T-cell (primary cell): ENCODE results near the gene TRABD. TPM values are rescaled to one million over a fixed set of nuclear protein-coding genes. Genes with fewer than 3 reads are reported as not detected.

Experiments
- ATAC-seq, 4 experiments: fragments of 200-7000 bp in 3 of 4; fragments of 150-1000 bp in 1 of 4; cut with Tn5 transposase; replicated peaks in 1 of 4; 1 replicate in 3 of 4; 2 replicates in 1 of 4; pipeline ENCODE4 v1.10.0; 2021; ENCODE audit warnings: moderate library complexity in 3 of 4, mild to moderate bottlenecking in 2 of 4, moderate number of reproducible peaks in 1 of 4
- CTCF ChIA-PET, 2 donors: fragments of 300-600 bp; sonication (Branson Sonifier 250); formaldehyde crosslinking; loops; one replicate each; lab custom pipeline; 2022; ENCODE audit warnings: antibody characterized with exemption in 2 of 2; lab: Charles Lee
- POLR2A ChIA-PET, 2 donors: fragments of 300-600 bp; sonication (Branson Sonifier 250); formaldehyde crosslinking; loops; one replicate each; lab custom pipeline; 2022; ENCODE audit warnings: antibody characterized with exemption in 2 of 2; lab: Charles Lee
- DNase-seq, 35 experiments: peaks; one replicate each; pipeline versions ENCODE4 v3.0.0 to v3.0.0-alpha.2; 2013 to 2023
- H3K27ac ChIP-seq: one replicate; pipeline ENCODE4 v1.5.1; 2013; ENCODE audit warnings: low read length
- H3K27me3 ChIP-seq, 2 experiments: replicated peaks in 1 of 2; 1 replicate in 1 of 2; 2 replicates in 1 of 2; pipeline versions ENCODE4 v1.6.1 to v1.7.0; 2013; ENCODE audit warnings: low read length in 1 of 2, mixed read lengths in 1 of 2; ENCODE audit not compliant: control insufficient read depth in 2 of 2, insufficient read depth in 2 of 2; ENCODE audit errors: extremely low read depth in 1 of 2
- H3K36me3 ChIP-seq, 2 donors: 1 replicate in 1 of 2; 2 replicates in 1 of 2; pipeline versions ENCODE4 v1.6.1 to v1.7.0; 2013; ENCODE audit warnings: low read length in 1 of 2; ENCODE audit not compliant: control insufficient read depth in 2 of 2, insufficient read depth in 1 of 2; ENCODE audit errors: extremely low read depth in 1 of 2
- H3K4me1 ChIP-seq, 2 experiments: 1 replicate in 1 of 2; 2 replicates in 1 of 2; pipeline versions ENCODE4 v1.6.1 to v1.7.0; 2013; ENCODE audit warnings: low read length in 2 of 2, mixed read lengths in 1 of 2; ENCODE audit not compliant: insufficient read depth in 2 of 2, control insufficient read depth in 1 of 2; ENCODE audit errors: extremely low read depth in 1 of 2
- H3K4me3 ChIP-seq, 2 donors: 1 replicate in 1 of 2; 2 replicates in 1 of 2; pipeline versions ENCODE4 v1.5.1 to v1.7.0; 2013; ENCODE audit warnings: mild to moderate bottlenecking in 2 of 2, low read length in 1 of 2, moderate library complexity in 1 of 2; ENCODE audit not compliant: control insufficient read depth in 1 of 2; ENCODE audit errors: extremely low read depth in 1 of 2
- H3K9me3 ChIP-seq: 2 replicates; pipeline ENCODE4 v1.7.0; 2013
- H3K27ac Mint-ChIP-seq, 2 donors: one replicate each; pipeline ENCODE4 v1.8.0; 2020 to 2021; ENCODE audit warnings: mild to moderate bottlenecking in 2 of 2, mixed read lengths in 2 of 2
- H3K27me3 Mint-ChIP-seq, 2 donors: one replicate each; pipeline ENCODE4 v1.8.0; 2021 to 2022; ENCODE audit warnings: mixed read lengths in 2 of 2
- H3K36me3 Mint-ChIP-seq: one replicate; pipeline ENCODE4 v1.8.0; 2021; ENCODE audit warnings: mixed read lengths
- H3K4me1 Mint-ChIP-seq, 3 donors: one replicate each; pipeline ENCODE4 v1.8.0; 2020 to 2022; ENCODE audit warnings: mixed read lengths in 3 of 3, mild to moderate bottlenecking in 1 of 3
- H3K4me3 Mint-ChIP-seq, 3 donors: one replicate each; pipeline ENCODE4 v1.8.0; 2020 to 2022; ENCODE audit warnings: mild to moderate bottlenecking in 3 of 3, mixed read lengths in 3 of 3, moderate library complexity in 3 of 3
- H3K9me3 Mint-ChIP-seq, 3 donors: one replicate each; pipeline ENCODE4 v1.8.0; 2020 to 2022; ENCODE audit warnings: mixed read lengths in 3 of 3
- WGBS: methylation state at CpG from one replicate; pipeline ENCODE4 v1.1.5; 2013; ENCODE audit warnings: missing lambda C conversion rate; ENCODE audit not compliant: insufficient coverage; 5-methylcytosine and 5-hydroxymethylcytosine counted together
- total RNA-seq, 35 experiments: library from RNA in 6 of 35; stranded (reverse) in 6 of 35; fragments of 120-200 nt in 1 of 35; gene quantifications; one replicate each; pipeline versions ENCODE4 v1.2.1 to v1.2.4 and lab custom pipeline; 2013 to 2026

TRABD gene
- total RNA-seq, 5 donors from 2014 or later (not counting 1 experiment from before 2014, with no cell fraction given), result 116 to 213 (median 175) TPM

GRCh38 chr22:50151571-50152537 lies 33.9 kb upstream of the TRABD start:
- WGBS, result 84% methylated on average over 31 of the region's 33 CpGs
- no peak overlapping the region for H3K4me3 ChIP-seq
- ATAC-seq (no peak), DNase-seq (no peak)
- ChIA-PET CTCF (no interaction called here), POLR2A (no interaction called here)
- no peak overlapping the region for H3K27ac ChIP-seq
- no peaks in the 10 kb centered on the region for H3K9me3 ChIP-seq
- H3K4me1 ChIP-seq, result peaks cover 0 to 4% of the 10 kb centered on the region in 2 experiments
- no peaks in the 10 kb centered on the region for H3K27me3 Mint-ChIP-seq
- H3K36me3 Mint-ChIP-seq, result no peaks in the 10 kb centered on the region
- H3K27me3 ChIP-seq, result peaks cover 0 to 22% of the 10 kb centered on the region in 2 experiments
- H3K36me3 ChIP-seq, result no peaks in the 10 kb centered on the region
- H3K4me3 Mint-ChIP-seq, result no peak overlapping the region
- H3K9me3 Mint-ChIP-seq, result no peaks in the 10 kb centered on the region
- H3K4me1 Mint-ChIP-seq, result peaks cover 0 to 3% (median 2%) of the 10 kb centered on the region in 3 donors
- H3K27ac Mint-ChIP-seq, result no peak overlapping the region

GRCh38 chr22:50153056-50153755 lies 32.5 kb upstream of the TRABD start:
- no peaks in the 10 kb centered on the region for H3K9me3 ChIP-seq
- Mint-ChIP-seq H3K27me3 (peaks cover 4 to 7% of the 10 kb centered on the region in 2 donors), H3K4me1 (peaks cover 0 to 2% (median 2%) of the 10 kb centered on the region in 3 donors), H3K9me3 (no peaks in the 10 kb centered on the region), H3K4me3 (no peak overlapping the region), H3K36me3 (no peaks in the 10 kb centered on the region), H3K27ac (no peak overlapping the region)
- no peaks in the 10 kb centered on the region for H3K36me3 ChIP-seq
- no peak for DNase-seq
- no peak overlapping the region for H3K27ac ChIP-seq
- 90% methylated on average over 16 of the region's 25 CpGs for WGBS
- CTCF ChIA-PET, result no interaction called here
- H3K4me3 ChIP-seq, result no peak overlapping the region
- H3K27me3 ChIP-seq, result peaks cover 0 to 24% of the 10 kb centered on the region in 2 experiments
- POLR2A ChIA-PET, result no interaction called here
- H3K4me1 ChIP-seq, result peaks cover 0 to 4% of the 10 kb centered on the region in 2 experiments
- ATAC-seq, result no peak

- ATAC-seq (no peak), DNase-seq (no peak)
- CTCF ChIA-PET, result interaction anchor here in 1 of 2 donors (0.7 kb wide), 1 partner anchor 33 kb away, joined by 3 read pairs; no protein-coding TSS in a partner anchor
- Mint-ChIP-seq H3K9me3 (no peaks in the 10 kb centered on the region), H3K27ac (no peak overlapping the region), H3K4me1 (peaks cover 0 to 2% (median 2%) of the 10 kb centered on the region in 3 donors), H3K36me3 (no peaks in the 10 kb centered on the region), H3K27me3 (peaks cover 4 to 7% of the 10 kb centered on the region in 2 donors), H3K4me3 (no peak overlapping the region)
- Histone ChIP-seq H3K4me3 (no peak overlapping the region), H3K4me1 (peaks cover 0 to 4% of the 10 kb centered on the region in 2 experiments), H3K9me3 (no peaks in the 10 kb centered on the region), H3K27ac (no peak overlapping the region), H3K36me3 (no peaks in the 10 kb centered on the region), H3K27me3 (peaks cover 0 to 28% of the 10 kb centered on the region in 2 experiments)
- 98% methylated on average over 5 of the region's 7 CpGs for WGBS
- POLR2A ChIA-PET, result no interaction called here
These were observed 32.0 kb upstream of the TRABD start for GRCh38 chr22:50153756-50154140.

GRCh38 chr22:50157709-50158375 lies 27.9 kb upstream of the TRABD start:
- POLR2A ChIA-PET, result no interaction called here
- ATAC-seq (no peak), DNase-seq (no peak)
- no peaks in the 10 kb centered on the region for H3K36me3 ChIP-seq
- Mint-ChIP-seq H3K9me3 (no peaks in the 10 kb centered on the region), H3K27ac (no peak overlapping the region), H3K36me3 (no peaks in the 10 kb centered on the region), H3K4me3 (no peak overlapping the region), H3K4me1 (no peaks in the 10 kb centered on the region), H3K27me3 (peaks cover 16 to 21% of the 10 kb centered on the region in 2 donors)
- peaks cover 0 to 44% of the 10 kb centered on the region in 2 experiments for H3K27me3 ChIP-seq
- H3K4me3 ChIP-seq, result no peak overlapping the region
- H3K4me1 ChIP-seq, result no peaks in the 10 kb centered on the region
- H3K27ac ChIP-seq, result no peak overlapping the region
- H3K9me3 ChIP-seq, result no peaks in the 10 kb centered on the region
- WGBS, result 88% methylated on average over 17 of the region's 21 CpGs
- CTCF ChIA-PET, result interaction anchor here (0.6 kb wide), 2 partner anchors 51 to 102 kb away, joined by 4 read pairs; no protein-coding TSS in a partner anchor

- ATAC-seq, result no peak
- no peaks in the 10 kb centered on the region for H3K4me1 ChIP-seq
- H3K9me3 Mint-ChIP-seq, result no peaks in the 10 kb centered on the region
These were observed 24.8 kb upstream of the TRABD start for GRCh38 chr22:50160947-50161346.

More at GRCh38 chr22:50160947-50161346, 24.8 kb upstream of the TRABD start:
- Mint-ChIP-seq H3K36me3 (no peaks in the 10 kb centered on the region), H3K4me3 (no peak overlapping the region), H3K27ac (no peak overlapping the region), H3K4me1 (no peaks in the 10 kb centered on the region), H3K27me3 (peaks cover 20 to 30% of the 10 kb centered on the region in 2 donors)
- Histone ChIP-seq H3K27ac (no peak overlapping the region), H3K4me3 (no peak overlapping the region), H3K36me3 (no peaks in the 10 kb centered on the region), H3K27me3 (peaks cover 0 to 59% of the 10 kb centered on the region in 2 experiments), H3K9me3 (no peaks in the 10 kb centered on the region)
- 89% methylated on average over 7 of the region's 7 CpGs for WGBS
- CTCF ChIA-PET, result interaction anchor here in 1 of 2 donors (0.6 kb wide), 1 partner anchor 365 kb away, joined by 4 read pairs; the partner anchor contains the start of gene SCO2
- POLR2A ChIA-PET, result no interaction called here
- no peak for DNase-seq
